NCI-H460 (cell line): ENCODE results near the gene ASPHD2. TPM values are rescaled to one million over a fixed set of nuclear protein-coding genes. Genes with fewer than 3 reads are reported as not detected.
"Not testable (repeated sequence)": the region's sequence is repeated elsewhere in the genome, so short reads cannot be mapped to it uniquely, and the experiment has no call there.

ENCODE experiments used
- DNase-seq: peaks from one replicate; pipeline ENCODE4 v3.0.0-alpha.2; 2016; ENCODE audit warnings: low read depth; ENCODE audit errors: extremely low read depth
- total RNA-seq: library from RNA; depleted of rRNA; stranded (reverse); fragments of >200 nt; shearing (Covaris generic); gene quantifications from 2 replicates; pipeline ENCODE4 v1.2.3, GENCODE V29; 2014

The ASPHD2 gene
- total RNA-seq, 1 experiment from 2014 or later = 0.77 TPM

GRCh38 chr22:26416256-26416655 is 12.8 kb upstream of the ASPHD2 start:
- DNase-seq = no peak

DNA sequence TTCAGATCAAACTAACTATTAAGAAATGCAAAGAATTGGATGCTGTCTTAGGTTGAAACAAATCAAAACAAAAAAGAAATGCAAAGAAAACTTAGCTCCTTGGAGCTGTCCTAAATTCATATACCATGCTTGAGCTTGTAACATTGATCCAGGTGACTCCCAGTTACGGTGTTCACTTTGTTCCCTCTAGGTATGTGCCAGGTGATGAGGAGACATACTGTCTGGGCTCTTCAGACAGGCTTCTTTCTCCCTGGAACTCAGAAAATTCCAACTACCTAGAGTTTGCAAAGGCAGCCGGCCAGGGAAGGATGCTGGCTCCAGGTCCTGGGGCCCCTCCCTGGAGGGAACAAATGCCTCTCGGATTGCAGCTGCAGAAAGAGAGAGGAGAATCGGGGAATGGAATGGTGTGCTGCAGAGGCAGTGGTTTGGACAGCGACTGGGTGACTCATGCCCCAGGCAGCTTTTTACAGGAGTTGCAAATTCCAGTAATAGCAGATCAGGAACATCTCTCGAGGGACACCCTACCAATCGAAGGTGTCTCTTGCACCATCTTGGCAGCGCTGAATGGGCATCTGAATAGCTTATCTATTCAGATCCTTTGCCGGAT is 12.3 kb upstream of the ASPHD2 start:
- DNase-seq = no peak

DNA sequence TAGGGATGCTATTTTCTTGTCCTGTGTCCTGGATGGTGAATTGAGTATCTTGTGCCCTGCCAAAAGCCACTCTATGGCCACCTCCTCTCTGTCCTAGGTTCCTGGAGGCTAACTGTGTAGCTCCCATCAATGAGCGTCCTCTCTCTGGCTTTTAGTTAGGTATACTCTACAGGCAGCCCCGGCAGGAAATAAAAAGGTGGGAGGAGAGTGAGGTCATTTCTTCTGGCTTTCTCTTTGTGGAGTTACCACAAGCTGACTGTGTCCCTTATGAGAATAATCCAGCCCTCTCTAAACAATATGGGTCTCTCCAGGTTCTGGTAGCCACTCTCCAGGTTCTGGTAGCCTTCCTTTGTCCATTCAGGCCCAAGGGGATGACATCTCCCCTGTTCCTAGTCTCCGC is 11.7 kb upstream of the ASPHD2 start:
- no peak for DNase-seq

DNA sequence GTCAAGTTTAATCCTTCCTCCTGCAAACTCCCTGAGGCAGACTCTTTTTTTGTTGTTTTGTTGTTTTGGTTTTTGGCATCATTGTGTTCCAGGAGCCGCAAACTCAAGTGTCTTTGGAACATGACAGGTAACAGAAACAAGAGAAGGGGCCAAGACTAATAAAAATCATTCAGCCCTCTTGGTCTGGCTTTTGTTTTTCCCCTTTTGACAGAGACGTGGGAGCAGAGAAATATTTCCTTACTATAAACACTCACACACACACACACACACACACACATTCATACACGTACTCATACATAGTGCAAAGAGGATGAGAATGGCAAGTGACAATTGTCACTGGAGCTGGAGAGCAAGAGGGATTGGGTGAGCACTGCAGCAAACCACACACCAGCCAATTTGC is 10.4 kb upstream of the ASPHD2 start:
- DNase-seq = no peak

GRCh38 chr22:26426924-26427323 is 2.1 kb upstream of the ASPHD2 start:
- no peak for DNase-seq

DNA sequence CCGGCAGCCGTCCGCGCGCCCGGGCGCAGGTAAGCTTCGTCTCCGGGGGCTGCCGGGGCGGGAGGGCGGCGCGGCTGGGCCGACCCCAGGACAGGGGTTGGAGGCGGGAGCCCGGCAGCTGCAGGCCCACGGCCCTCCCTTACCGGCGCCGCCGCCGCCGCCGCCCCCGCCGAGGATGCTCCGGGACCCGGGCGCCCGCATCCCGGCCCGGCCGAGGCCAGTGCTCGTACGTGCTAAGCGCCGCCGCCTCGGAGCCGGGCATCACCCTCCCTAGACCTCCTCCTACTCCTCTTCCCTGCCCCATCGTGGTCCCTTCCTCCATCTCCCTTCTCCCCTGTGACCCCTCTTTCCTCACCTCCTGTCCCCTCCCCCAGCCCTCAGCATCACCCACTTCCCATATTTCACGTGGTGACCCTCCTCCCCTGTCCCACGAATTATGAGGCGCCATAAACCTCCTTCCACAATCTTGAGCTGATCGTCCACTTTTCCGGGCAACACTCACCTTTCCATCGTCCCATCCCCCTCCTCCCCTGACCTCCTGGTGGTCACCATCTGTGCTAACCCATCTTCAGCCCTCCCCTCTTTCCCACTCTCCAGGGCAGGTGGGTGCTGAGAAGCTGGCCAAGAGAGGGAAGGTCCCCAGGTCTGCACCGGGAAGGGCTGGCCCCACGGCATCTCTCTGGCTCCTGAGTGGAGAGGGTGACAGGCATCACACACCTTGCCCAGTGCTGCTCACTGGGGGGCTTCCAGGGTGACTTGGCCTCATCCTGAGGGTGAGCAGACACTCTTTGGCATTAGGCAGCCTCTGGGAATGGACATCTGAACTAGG is 612 bp downstream of the ASPHD2 start:
- no peak for DNase-seq

- no peak for DNase-seq
Measured at GRCh38 chr22:26430600-26430999, 1.5 kb downstream of the ASPHD2 start.

- DNase-seq = no peak
Measured at GRCh38 chr22:26431261-26431995, 2.4 kb downstream of the ASPHD2 start.

DNA sequence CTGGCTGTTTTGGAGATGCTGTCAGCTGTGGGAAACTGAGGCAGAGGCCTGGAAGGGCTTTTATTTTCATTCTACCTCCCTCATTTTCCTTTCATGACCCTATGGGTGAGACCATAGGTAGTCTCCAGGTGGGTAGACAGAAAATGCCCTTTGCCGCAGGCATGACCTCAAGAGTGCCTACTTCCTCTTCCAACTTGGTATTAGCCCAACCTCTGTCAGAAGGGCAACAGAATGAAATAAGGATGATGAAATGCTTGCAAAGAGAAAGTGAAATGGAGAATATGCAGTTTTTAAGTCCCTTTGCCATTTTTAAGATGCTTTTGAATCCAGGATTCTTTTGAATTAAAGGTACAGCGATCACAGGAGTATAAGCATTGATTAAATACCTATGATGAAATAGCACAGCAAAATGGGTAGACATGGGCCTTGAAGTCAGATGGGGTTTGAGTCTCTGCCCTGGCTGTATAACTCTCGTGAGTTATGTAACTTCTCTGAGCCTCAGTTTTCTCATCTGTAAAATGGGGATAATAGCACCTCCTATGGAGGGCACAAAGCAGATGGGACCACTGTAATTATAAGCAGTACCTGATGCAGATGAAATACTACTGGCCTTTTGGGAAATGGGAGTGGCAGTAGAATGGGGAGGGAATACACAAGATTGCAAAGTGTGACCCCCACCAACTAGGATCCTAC is 3.7 kb downstream of the ASPHD2 start:
- DNase-seq = no peak

- no peak for DNase-seq
Measured at GRCh38 chr22:26433805-26434204, 4.7 kb downstream of the ASPHD2 start.

DNA sequence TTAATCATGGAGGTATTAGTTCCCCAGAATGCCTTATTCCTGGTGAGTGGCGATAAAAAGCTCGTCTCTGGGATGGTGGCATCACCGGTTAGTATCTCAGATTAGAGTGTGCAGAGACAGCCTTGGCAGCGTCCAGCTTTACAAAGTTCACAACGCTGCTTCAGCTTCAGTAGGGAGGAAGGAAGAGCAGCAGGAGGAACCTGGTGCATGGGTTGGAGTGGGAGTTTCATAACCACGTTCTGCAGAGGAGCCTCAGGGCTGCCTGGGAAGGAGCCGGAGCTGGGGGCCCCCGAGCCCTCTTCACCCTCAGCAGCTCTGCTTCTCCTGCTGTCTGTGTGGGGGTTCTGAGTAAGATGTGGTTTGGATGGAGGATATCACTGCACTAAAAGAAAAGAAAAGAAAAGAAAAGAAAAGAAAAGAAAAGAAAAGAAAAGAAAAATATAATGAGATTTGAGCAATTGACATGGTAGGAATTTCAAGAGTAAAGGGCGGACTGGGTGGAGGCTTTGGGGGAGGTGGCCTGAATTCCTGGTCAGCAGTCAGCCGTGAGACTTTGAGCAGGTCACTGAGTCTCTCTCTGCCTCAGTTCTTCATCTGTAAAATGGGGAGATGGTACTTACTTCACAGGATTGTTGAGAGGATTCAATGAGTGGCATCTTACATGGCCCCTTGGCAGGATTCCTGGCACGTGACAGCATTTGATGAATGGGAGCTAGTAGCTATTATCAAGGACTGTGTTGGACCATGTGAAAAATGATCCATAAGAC is 6.5 kb downstream of the ASPHD2 start:
- DNase-seq = no peak

DNA sequence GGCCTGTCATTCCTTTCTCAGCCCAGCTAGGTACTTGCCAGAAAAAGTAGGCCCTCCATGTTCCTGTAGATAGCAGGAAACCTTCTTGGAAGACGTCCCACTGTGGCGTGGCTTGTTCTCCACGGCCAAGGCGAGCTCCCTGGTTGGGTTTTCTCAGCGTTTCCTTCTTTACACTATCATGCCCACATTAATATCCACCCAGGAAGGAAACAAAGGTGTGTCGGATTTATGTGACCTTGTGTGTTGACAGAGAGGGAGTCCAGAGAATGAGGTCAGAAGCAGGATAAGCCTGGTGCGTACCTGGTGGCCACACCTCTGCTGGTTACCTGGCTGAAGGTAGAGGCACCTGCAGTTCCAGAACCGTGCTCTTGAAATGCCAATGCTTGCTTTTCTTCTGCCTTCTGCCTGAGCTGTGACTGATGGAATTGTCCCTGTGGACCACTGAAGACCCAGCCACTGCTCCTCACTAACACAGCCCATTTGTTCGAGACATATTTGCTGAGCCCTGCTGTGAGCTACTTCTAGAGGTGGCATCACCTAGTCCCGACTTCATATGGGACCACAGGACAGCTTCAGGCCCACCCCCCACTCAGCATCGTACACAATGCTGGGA is 7.9 kb downstream of the ASPHD2 start:
- DNase-seq = no peak

GRCh38 chr22:26437694-26438392 is 8.8 kb downstream of the ASPHD2 start:
- DNase-seq = no peak

GRCh38 chr22:26438776-26439175 is 9.7 kb downstream of the ASPHD2 start:
- DNase-seq = not testable (repeated sequence)

- no peak for DNase-seq
Measured at GRCh38 chr22:26439559-26439958, 10.5 kb downstream of the ASPHD2 start.

GRCh38 chr22:26442086-26442756 is 13.2 kb downstream of the ASPHD2 start:
- no peak for DNase-seq

GRCh38 chr22:26443901-26444690 is 15.0 kb downstream of the ASPHD2 start:
- DNase-seq = no peak

DNA sequence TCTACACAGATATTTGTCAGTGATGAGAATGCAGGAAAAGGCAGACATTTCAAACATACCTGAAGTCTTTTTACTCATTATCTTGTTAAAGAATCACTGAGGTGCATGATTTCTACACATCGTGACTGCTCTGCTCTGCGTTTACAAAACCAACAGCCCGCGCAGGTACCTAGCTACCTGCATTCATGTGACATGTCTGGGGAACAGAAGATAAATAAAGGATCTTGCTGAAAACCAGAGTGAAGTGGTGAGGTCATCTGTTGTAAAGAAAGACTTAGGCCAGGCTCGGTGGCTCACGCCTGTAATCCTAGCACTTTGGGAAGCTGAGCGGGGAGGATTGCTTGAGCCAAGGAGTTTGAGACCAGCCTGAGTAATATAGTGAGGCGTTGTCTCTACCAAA is 15.7 kb downstream of the ASPHD2 start:
- DNase-seq = no peak
